GM21576 (cell line): ENCODE measurements around the gene KCTD8.

Source experiments
- ATAC-seq: cut with Tn5 transposase; IDR thresholded peaks from one replicate; pipeline ENCODE4 v1.9.1; 2021; ENCODE audit warnings: mild to moderate bottlenecking, moderate library complexity; ENCODE audit not compliant: unreplicated experiment

KCTD8 gene

DNA sequence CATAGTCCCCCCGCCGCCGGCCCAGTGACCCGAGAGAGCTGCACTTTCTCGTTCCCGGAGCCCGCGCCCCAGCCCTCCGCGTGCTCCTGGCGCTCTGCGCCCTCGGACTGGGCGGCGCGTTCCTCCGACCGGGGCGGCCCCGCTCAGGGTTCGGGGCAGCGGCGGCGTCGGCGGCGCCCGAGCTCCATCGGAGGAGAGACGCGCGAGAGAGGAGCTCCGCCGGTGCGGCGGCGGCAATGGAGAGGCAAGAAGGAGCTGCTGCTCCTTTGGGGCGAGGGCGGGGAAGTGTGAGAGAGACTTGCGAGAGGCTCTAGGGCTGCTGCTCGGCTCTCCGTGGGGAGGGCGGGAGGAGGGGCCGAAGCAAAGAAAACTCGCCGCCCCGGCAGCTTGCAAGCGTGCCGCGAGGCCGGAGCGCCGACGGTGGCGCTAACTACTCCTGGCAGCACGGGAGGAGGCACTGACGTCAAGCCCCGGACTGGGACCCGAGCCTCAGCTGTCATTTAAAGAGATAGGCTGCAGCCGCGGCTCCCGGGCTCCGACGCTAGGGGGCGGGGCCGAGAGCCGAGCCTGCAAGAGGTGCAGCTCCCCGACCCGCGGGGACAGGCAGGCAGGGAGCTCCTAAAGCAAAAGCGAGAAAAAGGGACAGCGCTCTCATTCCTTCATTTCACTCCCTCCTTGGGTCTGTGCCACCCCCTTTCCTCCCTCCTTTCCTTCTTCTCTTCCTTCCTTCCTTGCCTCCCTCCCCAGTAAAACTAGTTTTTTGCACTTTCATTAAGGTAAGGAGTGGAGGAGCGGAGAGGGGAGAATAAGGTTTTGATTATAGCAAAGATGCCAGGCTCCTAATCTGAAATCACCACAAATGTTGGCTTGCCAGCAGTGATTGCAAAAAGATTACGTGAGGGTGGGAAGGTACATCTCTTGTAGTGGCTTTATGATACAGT lies at the start of gene KCTD8:
KCTD8 (minus strand) TSS at position 289 of the 941 bp plus-strand sequence.
- peak; percentile 97 for ATAC-seq

DNA sequence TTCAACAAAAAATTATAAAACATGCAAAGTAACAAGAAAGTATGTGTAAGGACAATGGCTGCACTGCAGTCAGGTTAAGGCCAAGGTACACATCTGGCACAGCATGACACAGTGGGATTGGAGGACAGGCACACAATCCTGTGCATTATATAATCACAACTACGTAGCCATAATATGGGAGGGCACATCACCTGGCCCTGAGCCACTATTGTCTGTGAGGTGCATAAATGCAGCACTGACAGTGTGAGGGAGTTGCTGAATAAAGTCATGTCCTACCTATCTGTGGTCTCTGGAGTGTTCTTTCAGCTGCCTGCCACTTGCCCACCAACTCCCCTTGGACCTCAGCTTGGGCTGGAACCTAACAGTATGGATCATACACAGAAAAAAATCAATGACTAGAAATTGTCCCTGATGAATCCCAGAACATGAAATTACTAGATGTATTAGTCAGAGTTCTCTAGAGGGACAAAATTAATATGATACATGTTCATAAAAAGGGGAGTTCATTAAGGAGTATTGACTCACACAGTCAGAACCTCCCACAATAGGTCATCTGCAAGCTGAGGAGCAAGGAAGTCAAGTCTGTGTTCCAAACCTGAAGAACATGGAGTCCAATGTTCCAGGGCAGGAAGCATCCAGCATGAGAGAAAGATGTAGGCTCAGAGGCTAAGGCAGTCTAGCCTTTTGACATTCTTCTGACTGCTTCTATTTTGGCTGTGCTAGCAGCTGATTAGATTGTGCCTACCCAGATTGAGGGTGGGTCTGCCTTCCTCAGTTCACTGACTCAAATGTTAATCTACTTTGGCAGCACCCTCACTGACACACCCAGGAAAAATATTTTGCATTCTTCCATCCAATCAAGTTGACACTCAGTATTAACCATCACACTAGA lies 46.4 kb upstream of the KCTD8 start:
- no peak for ATAC-seq

DNA sequence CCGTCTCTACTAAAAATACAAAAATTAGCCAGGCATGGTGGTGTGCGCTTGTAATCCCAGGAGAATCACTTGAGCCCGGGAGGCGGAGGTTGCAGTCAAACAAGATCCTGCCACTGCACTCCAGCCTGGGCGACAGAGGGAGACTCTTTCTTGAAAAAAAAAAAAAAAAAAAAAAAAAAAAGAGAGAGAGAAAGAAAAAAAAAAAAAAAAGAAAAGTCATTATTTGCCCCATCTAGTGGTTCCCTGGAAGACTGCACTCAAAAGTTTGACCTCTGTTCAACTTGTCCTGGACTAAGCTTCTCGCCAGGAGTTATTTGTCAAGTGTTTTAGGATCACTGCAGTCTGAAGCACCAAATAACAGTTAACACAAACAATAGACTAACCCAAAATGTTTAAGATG lies 45.3 kb upstream of the KCTD8 start:
- no peak for ATAC-seq

DNA sequence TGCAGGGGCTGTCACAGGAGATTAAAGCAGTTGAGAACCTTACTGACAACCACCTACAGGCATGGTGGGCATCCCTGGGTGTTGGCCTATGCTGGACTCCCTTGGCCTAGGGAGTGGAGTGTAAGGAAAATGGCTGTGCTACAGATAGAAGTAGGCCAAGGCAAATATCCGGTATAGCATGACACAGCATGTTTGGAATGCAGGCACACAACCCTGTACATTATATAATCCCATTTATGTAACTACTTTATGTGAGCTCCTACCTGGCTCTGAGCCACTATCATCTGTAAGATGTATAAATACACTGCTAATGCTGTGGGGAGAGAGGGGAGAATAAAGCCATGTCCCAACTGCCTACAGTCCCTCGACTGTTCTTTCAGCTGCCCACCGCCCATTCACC lies 38.7 kb upstream of the KCTD8 start:
- no peak for ATAC-seq

DNA sequence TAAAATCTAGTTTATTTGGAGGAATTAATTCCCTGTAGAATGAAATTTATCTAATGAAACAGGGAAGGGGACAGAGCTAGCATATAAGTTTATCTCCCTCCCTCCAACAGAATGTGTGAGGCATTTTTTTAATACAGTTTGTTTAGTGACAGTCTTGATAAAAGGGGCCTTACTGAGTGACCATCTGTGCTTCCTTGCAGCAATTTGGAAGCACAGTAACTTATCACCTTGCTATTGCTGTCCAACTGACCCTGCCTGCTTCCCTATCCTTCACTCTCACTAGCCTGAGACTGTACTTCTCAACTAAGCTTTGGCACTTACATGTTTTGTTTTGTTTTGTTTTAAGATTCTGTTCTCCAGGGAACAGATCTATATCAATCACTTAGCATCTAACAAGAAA lies 31.1 kb upstream of the KCTD8 start:
- no peak for ATAC-seq

DNA sequence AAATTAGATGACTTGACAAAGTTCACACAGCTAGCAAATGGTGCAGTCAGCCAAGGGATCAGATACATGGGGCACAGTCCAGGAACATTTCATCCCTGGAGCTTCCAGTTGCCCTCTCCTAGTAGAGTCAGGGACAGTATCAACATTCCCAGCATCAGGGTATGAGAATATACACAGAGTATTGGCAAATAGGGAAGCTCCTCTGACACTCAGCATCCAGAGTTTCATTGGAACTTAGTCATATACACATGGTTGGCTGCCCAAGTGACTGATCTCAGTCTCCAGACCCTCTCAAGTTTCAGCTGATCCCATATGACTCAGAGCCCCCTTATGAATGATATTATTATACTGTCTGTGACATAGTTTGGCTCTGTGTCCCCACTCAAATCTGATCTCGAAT lies 13.7 kb upstream of the KCTD8 start:
- ATAC-seq = no peak

DNA sequence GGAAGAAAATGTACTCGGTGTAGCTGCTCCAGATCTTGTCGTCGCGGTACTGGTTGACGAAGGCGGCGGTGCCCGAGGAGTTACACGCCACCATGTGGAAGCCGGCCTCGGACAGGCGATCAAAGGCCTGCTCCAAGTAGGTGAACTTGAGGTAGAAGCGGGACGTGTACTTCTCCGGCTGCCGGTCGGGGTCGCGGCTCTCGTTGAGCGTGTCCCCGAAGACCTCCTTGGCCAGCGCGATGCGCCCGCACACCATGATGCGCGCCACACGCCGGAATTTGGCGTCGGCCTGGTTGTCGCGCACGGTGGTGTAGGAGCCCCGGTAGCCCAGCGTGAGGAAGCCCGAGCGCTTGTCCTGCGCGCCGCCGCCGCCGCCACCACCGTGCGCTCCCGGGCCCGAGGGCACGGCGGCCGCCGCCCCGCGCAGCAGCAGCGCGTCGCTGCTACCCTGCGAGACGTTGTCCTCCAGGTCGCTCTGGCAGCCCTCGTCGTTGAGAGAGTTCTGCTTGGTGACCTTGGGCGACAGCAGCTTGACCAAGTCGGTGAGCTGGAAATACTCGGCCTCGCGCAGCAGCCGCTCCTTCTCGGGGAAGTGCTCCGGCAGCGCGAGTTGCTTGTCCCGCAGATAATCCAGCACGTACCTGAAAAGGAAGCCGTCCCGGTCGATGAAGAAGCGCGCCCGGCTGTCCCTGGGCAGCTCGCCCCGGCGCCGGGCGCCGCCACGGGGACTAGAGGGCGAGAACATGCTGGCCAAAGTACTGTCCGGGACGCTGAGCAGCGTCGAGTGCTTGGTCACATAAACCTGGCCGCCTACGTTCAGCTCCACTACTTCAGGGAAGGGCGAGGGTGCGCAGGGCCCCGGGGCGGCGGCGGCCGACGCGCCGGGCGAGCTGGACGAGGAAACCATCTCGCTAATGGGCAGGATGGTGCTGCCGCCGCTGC lies 775 bp downstream of the KCTD8 start:
- ATAC-seq = peak; percentile 2

DNA sequence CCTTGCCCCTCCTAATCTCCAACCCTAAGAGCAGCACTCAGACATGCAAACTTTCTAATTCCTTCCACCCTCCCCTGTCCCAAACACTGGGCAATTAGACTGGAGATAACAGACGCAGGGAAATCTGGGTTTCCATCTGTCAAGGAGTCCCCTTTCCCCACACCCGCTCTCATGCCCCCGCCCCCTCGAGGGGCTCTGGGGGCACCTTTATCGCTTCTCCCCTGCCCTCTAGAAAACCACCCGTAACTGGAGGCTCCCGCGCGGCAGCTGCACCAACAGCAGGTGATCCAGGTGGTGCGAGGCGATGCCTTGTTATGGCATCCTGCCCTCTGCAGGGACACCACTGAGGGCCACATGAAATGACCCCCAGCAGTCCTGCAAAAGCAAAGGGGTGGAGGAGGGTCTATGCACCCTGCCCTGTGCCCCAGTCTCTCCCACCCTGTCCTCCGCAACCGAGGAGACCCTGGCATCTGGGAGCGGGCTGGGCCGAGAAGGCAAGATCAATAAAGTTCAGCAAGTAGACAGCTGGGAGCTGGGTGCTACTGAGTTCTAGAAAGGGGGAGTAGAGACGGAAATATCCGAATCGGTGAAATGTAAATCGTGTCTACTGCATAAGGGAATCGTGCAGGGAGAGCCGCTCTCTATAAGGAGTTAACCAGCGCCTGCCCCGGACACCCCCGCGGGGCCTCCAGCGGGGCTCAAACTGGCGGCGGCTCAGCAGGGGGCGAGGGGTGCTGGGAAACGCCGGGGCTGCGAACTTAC lies 1.6 kb downstream of the KCTD8 start:
- ATAC-seq = no peak

DNA sequence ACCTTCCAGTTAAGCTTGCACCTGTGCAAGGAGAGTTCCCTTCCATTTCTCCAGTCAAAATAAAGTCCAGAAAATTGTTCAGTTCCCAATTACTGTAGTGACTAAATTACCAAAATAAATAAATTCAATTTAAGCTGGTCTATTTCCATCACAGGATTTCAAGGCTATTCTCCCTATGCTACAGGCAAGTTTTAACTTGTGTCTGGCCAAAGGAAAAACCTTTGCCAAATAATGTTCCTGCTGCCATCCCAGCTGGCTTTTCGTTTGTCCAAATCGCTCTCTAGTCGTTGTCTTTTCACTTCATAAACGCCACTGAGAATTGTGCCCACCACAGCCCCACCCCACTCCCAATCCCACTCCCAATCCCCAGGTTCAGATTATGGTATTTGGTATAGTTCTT lies 2.4 kb downstream of the KCTD8 start:
- no peak for ATAC-seq

DNA sequence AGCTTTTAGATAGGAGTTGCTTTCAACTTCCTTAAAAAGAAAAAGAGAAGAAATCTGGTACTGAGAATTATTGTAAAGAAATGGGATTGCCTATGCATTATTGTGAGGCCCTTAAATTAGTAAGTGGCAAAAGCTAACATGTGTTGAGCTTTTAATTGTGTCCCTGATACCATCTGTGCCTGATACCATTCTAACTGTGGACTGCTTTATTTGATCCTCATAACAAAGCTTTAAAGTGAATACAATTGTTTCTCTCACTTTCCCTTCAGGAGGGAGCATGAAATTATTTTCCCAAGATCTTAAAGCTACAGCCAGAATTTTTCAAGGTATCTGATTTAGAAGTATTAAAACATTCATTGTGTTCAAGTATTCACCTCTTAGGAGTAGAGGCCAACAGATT lies 9.9 kb downstream of the KCTD8 start:
- ATAC-seq = no peak

DNA sequence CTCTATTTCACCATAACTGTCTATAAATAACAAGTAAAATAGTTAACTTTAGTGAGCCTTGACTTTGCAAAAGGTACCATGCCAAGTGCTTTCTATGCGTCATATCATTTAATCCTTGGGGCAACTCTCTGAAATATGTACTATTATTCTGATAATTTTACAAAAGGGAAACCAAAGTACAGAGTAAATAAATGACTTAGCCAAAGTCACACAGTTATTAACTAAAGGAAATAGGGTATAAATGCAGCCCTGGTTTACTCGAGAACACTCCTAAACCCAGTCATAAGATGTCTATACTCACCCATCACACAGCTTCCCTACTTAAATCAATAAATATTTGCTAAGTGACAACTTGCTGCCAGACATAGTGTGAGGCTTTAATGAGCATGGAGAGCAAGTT lies 14.4 kb downstream of the KCTD8 start:
- ATAC-seq = no peak

DNA sequence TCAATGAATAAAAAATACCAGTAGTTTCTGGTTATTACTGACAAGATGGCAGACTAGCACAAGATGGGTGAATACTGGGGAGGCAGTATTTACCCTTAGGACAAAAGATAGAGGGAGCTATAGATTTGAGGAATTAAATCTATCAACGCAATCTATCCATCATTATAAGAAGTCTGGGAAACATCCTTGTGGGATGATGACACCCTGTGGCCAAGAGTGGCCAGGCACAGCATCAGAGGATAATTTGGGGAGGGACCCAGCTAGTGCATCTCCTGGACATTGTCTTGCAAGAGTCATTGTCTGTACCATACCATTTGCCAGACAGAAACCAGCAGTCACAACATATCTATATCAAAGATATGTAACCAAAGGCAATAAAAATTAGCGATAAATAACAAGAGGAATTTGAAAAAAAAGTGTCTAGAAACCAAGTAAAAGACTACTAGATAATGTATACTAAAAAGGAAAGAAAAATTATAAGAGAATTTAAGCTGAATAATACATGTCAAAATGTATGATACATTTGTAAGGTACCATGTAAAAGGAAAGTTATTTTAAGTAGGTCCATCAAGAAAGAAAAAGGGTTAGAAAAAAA lies 22.9 kb downstream of the KCTD8 start:
- no peak for ATAC-seq

DNA sequence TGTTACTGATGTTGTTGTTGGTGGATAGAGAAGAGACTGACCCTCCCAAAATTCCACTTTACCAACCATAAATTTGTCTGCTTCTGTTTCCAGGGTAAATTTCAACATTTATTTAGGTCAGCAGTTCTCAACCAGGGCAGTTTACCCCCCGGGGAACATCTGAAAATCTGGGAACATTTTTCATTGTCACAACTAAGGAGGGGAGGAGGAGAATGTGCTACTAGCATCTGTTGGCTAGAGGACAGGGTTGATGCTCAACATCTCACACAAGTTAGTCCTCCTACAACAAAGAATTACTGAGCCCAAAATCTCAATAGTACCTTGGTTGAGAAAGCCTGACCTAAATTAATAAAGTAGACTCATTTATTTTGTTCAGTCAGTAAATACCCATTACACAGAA lies 25.7 kb downstream of the KCTD8 start:
- ATAC-seq = no peak

DNA sequence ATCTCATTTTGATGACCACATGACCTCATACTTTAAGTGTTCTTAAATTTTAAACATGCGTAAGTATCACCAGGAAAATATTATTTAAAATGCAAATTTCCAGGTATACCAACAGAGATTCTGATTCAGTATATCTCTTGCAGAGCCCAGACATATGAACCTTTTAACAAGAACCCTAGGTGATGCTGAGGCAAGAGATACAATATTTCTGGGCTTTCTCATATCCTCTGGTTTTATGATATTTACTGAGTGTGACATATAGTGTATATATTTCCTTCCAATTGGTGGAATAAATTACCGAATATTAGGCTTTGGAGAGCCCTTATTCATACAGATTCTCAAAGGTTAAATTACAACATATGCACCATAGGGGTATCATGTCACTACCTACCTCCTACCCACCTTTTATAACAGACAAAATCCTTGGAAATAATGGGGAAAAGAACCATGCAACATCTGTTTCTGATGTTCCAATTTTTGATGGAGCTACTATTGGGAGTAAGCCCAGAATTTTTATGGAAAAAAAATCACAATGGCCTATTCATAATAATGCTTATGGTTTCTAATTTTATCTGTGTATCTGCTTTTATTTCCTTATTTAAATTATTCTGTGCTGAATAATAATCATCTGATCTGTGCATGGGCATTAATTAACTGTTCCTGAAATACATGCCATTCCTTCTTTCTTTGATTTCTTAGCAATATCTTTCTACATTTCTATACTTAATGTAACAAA lies 27.1 kb downstream of the KCTD8 start:
- no peak for ATAC-seq

DNA sequence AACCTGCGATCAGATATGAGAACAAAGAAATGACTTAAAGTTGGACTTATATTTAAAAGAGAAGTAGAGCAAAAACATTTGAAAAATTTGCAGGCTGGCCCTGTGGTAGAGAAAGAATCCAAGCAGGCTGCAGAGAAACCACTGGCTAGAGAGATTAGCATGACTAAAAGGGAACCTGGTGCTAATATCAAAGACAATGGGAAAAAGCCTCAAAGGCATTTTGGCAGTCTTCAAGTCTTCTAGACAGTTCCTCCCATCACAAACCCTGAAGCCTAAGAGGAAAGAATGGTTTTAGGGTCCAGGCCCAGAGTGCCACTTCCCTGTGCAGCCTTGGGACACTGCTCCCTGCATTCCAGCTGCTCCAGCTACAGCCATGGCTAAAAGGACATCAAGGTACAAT lies 33.4 kb downstream of the KCTD8 start:
- ATAC-seq = no peak

DNA sequence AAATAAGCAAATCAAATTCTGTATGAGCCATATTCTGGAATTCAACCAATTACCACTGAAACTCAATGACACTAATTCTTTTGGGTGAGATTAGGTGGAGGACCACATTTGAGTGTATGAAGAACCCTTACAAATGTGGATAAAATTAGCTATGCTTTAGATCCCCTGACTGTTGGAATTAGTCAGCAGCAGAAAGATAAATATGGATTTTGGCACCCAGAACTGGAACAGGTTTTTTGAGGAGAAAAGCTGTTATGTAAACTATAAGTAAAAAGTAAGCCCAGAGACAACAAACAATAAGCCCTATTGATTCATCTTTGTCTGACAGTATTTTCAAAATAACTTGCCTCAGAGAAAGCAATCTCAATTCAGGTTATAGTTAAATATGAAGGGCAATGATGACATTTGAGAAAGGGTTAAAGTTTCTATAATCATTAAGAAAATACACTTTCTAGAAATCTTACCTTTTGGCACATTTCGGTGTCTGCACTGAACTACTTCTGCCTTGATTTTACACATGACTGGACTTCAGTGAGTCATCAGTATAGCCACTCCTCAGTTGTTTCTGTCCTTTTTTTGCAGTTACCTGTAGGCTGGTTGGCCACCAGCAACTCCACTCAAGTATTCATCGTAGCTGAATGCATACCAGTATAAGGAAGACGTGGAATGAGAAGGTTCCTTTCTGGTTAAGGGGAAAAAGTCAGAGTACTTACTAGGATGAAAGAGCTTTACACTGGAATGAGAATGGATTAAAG lies 80.0 kb downstream of the KCTD8 start:
- no peak for ATAC-seq

DNA sequence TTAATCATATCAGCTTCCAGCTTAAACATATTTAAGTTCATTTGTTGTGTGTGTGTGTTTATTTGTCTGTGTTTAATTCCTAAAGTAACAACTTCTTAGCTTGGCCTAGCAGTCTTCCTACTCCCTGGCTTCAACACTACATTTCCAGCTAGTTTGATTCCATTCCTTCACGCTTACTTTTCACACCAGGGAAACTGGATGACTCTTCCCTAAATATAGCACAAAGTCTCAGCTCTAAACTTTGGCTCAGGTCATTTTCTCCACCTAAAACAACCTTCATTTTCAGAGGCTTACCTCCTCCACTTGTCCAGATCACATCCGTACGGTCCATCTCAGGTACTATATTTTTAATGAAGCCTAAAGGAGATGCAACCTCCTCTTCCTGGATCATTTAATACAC lies 94.4 kb downstream of the KCTD8 start:
- no peak for ATAC-seq

DNA sequence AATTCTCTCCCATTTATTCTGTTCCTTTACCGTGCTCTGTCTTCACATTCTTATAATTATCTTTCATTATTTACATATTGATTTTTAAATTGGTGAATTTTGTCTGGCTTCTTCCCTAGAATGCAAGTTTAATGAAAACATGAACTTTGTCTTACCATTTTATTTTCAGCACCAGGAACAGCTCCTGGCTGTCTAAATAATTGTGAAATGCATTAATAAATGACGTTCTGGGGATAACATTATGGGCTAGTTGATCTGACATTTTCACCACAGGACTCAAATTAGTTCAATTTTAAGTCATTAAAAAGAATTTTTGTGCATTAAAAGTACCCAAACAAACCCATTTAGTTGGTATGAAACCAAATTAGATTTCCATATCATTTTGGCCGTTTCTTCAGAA lies 97.5 kb downstream of the KCTD8 start:
- no peak for ATAC-seq
